Endothelial cell of umbilical vein (primary cell): Measurements from ENCODE around the gene GNAL.

Experiments
- EZH2 ChIP-seq: IDR thresholded peaks from 2 replicates; pipeline ENCODE4 v1.6.1; 2012; ENCODE audit warnings: borderline replicate concordance, low read depth, mild to moderate bottlenecking, moderate library complexity, low read length, inconsistent platforms; ENCODE audit not compliant: severe bottlenecking
- FOS ChIP-seq: IDR thresholded peaks from 2 replicates; pipeline ENCODE4 v1.6.1; 2011; ENCODE audit warnings: mild to moderate bottlenecking, low read length, moderate library complexity, borderline replicate concordance; ENCODE audit not compliant: insufficient read depth
- GATA2 ChIP-seq: IDR thresholded peaks from 2 replicates; pipeline ENCODE4 v1.7.0; 2011; ENCODE audit warnings: low read depth, mild to moderate bottlenecking, moderate library complexity, mixed read lengths, low read length; ENCODE audit not compliant: insufficient read length, insufficient read depth
- JUN ChIP-seq: IDR thresholded peaks from 2 replicates; pipeline ENCODE4 v1.6.1; 2011; ENCODE audit warnings: borderline replicate concordance, low read depth; ENCODE audit not compliant: insufficient read length, insufficient read depth
- MYC ChIP-seq: IDR thresholded peaks from one replicate; pipeline ENCODE4 v1.6.1; 2011; ENCODE audit warnings: mild to moderate bottlenecking, low read depth, low read length
- POLR2A ChIP-seq: IDR thresholded peaks from 2 replicates; pipeline ENCODE4 v1.6.1; 2012; ENCODE audit warnings: low read depth, mild to moderate bottlenecking, control low read depth, low read length
- POLR2AphosphoS5 ChIP-seq: IDR thresholded peaks from 2 replicates; pipeline ENCODE4 v1.6.1; 2012; ENCODE audit warnings: low read depth, mild to moderate bottlenecking, control low read depth, low read length, moderate library complexity; ENCODE audit not compliant: insufficient read depth
- TF ChIP-seq, protein P1 (sequence below), 2 donors: IDR thresholded peaks; 1 replicate in 1 of 2; 2 replicates in 1 of 2; pipeline ENCODE4 v1.5.1; 2011; ENCODE audit warnings: low read length in 2 of 2, mild to moderate bottlenecking in 2 of 2, moderate library complexity in 2 of 2, control low read depth in 1 of 2, inconsistent platforms in 1 of 2, low read depth in 1 of 2; ENCODE audit not compliant: insufficient read depth in 1 of 2; ENCODE audit errors: extremely low read depth in 1 of 2
- TF ChIP-seq, protein P2 (sequence below): IDR thresholded peaks from 2 replicates; pipeline ENCODE4 v1.6.1; 2011; ENCODE audit not compliant: insufficient read depth, insufficient read length

DNA sequence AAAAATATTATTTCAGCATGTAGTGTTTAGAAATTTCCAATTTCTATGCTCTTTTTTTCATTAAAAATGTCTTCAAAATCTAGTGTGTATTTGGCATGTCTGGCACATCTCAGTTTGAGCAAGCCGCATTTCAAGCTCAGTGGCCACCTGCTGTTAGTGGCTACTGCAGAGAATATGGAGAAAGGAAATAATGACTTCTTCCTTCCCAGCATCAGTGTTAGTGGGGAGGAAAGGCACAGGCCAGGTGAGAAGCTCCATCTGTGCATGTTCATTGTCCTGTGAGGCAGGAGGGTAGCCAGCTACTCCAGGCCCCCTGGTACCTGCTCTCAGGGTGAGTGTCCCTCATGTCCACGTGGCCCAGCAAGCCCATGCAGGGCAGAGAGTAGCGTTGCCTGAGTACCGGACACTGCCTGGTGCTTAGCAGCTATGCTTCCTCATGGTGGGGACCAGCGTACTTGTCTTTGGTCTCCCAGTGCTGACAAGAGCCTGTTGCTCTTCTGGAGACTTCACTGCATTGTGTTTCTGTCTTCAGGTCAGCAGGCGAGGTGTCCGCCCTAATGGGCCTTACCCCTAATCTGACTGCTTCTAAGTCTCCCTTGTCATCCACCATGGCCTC is 94.8 kb downstream of the GNAL start:
- TF ChIP-seq FOS (no peak), POLR2A (no peak), POLR2AphosphoS5 (no peak), MYC (no peak), EZH2 (no peak), JUN (no peak), GATA2 (no peak)
- TF ChIP-seq, protein P1, sequence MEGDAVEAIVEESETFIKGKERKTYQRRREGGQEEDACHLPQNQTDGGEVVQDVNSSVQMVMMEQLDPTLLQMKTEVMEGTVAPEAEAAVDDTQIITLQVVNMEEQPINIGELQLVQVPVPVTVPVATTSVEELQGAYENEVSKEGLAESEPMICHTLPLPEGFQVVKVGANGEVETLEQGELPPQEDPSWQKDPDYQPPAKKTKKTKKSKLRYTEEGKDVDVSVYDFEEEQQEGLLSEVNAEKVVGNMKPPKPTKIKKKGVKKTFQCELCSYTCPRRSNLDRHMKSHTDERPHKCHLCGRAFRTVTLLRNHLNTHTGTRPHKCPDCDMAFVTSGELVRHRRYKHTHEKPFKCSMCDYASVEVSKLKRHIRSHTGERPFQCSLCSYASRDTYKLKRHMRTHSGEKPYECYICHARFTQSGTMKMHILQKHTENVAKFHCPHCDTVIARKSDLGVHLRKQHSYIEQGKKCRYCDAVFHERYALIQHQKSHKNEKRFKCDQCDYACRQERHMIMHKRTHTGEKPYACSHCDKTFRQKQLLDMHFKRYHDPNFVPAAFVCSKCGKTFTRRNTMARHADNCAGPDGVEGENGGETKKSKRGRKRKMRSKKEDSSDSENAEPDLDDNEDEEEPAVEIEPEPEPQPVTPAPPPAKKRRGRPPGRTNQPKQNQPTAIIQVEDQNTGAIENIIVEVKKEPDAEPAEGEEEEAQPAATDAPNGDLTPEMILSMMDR (IDR thresholded peaks at IDR 0.05; ENCODE audit: extremely low read depth in 1 of 2, insufficient read depth in 1 of 2, low read depth in 1 of 2, low read length in 2 of 2) = no peak
- TF ChIP-seq, protein P2, sequence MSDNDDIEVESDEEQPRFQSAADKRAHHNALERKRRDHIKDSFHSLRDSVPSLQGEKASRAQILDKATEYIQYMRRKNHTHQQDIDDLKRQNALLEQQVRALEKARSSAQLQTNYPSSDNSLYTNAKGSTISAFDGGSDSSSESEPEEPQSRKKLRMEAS = no peak
